ENCODE data around the gene TWIST1. TPM values are rescaled to one million over a fixed set of nuclear protein-coding genes. Genes with fewer than 3 reads are reported as not detected.

The TWIST1 gene
- total RNA-seq, 1 donor from 2014 or later = 5.4 TPM

DNA sequence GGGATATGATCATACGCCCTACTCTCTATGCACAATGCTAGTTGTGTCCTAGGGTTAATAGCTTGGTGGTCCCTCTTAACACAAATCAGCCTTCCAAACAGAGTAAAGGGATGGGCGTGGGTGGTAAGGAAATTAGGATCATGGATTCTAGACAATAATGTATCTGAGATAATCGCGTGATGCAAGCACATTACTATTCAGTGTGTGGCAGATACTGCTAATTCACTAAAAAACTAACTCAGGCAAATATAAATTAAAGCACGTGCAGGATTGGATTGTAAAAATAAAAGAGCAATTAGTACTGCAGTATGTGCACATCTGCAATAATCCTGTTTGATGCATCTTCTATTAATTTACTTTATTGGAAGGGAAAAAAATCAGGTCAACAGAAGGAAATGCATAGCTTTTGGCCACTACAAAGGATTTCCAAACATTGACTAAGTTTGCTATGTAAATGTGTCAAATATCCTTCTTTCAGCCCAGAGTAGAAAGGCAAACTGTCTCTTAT is 22.0 kb downstream of the TWIST1 start:
- no peak for DNase-seq (ENCODE audit: low spot score)

DNA sequence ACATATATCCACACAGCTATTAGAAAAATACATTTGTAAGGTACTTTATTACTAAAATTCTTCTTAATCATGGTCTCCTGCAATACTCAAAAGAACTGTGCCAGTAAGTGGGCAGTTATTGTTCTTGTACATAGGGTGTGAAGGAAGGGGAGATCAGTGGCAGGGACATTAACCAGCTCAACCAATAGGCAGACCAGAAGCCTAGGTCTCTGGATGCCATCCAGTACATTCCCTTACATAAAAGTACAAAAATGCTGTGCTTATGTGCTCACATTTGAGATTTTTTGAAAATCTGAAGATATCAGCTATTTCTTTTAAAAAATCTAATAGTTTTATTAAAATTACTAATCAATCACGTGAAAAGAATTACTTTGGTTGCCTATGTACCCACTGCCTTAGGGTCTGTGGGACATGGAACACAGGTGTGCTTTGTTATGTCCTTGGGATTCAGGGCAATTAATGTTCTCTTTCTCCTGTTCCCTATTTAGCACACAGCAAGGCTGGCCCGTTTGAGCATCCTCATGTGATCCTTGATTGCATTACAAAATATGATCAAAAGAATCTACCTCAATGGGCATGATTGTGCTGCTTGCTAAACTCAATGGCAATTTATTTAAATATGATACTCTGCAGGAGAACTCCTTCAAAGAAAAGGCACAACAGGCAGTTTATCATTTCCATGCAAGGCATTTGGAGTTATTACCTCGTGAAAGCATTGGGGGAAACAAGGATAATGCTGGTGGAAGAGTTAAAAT is 22.7 kb downstream of the TWIST1 start:
- no peak for DNase-seq (ENCODE audit: low spot score)

DNA sequence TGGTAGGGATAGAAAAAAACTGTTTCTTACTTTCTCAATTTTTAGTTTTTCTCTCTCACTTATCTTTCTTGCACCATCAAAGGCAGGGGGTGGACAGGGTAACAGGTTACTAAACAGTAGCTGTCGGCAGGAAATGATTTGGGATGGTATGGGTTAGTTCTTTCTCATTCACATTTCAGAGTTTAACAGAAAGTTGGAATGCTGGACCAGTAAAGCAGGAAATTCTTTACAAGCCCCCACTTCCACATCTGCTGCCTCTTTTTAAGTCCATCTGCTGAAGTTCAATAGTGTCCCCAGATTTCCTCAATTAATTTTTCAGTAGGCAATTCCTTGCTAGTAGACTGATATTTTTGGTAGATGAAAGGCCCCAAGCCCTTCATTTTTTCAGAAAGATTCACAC is 23.3 kb downstream of the TWIST1 start:
- DNase-seq (ENCODE audit: low spot score) = no peak

DNA sequence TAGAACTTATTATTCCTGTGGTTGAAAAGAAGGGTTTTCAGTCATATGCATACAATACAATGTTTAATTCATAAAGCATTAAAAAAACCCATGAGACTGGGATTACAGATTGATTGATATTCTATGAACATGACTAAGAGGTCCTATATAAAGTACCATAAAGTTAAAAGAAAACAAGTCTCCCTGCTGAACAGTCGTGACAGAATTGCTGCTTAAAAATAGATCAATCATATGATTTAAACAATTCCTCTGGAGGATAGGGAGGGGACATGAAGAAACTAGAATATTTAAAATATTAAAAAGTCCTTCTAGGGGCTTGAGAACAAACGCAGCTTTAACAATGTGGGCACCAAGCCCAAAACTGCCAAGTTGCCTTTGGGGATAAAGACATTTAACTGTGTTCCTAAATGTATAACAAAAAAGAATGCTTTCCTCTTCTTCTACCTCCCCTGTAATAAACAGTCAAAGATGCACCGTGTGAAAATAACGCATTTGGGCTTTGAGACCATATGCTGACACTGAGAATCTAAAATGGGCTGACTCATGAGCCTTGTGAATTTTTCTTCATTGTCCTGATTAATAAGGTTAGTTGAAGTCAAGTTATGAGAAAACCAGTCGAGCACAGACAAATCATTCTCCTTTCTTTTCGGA is 25.8 kb downstream of the TWIST1 start:
- no peak for DNase-seq (ENCODE audit: low spot score)

DNA sequence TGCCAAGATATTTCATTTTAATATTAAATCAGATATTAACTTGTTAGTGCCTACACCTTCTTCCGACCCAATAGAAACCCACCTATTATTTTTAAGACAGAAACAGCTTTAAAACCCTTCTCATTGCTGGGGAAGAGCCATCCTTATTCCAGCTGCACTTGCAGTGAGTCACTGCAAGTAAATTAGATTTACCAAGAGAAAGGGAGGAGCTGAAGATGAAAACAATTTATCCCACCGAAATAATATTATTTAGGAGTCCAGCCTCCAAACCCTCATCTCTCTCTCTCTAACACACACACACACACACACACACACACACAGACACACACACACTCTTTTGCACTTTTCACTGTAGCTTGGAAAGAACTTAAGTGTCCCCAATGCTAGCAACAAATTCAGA is 26.9 kb downstream of the TWIST1 start:
- no peak for DNase-seq (ENCODE audit: low spot score)

DNA sequence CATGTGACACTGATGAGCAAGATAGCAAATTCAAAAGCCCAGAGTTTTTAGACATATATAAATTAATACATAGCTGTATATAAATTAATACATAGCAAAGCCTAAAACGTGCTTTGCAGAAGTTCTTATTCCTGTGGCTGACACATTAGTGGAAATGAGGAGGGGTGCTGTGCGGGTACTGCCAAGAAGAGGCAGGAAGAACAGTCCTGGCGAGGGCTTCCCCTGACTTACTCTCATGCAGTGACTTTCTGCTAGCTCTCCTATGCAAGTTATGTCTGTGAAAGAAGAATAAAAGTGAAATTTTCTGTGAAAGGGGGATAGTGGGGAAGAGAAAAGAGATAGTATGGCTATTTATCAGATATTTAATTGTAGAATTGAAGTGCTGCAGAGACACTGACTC is 27.6 kb downstream of the TWIST1 start:
- DNase-seq (ENCODE audit: low spot score) = no peak

DNA sequence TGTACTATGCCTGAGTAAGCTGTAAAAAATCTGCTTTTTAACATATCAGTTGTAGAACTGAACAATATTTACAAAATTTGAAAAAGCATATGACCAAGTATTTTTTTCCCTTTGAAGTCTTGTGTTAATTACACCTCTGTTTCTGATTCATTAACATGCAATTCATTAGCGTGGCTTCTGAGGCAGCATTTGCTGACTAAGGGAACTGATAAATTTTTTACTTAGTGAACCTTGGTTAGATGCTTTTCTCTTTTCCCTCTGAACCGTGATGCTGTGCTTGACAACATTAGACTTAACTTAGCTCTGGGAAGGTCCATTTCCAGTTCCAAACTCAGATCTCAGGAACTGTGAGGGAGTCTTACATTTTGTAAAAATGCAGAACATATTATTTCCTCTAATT is 28.1 kb downstream of the TWIST1 start:
- no peak for DNase-seq (ENCODE audit: low spot score)

DNA sequence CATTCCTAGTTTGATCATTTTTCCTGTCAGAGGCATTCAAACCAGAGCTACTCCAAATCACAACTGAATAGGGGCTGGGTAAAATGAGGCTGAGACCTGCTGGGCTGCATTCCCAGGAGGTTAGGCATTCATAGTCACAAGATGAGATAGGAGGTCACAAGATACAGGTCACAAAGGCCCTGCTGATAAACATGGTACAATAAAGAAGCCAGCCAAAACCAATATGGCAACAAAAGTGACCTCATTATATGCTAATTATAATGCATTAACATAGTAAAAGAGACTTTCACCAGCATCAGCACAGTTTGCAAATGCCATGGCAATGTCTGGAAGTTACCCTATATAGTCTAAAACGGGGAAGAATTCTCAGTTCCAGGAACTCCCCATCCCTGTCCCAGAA is 37.3 kb downstream of the TWIST1 start:
- DNase-seq (ENCODE audit: low spot score) = no peak

DNA sequence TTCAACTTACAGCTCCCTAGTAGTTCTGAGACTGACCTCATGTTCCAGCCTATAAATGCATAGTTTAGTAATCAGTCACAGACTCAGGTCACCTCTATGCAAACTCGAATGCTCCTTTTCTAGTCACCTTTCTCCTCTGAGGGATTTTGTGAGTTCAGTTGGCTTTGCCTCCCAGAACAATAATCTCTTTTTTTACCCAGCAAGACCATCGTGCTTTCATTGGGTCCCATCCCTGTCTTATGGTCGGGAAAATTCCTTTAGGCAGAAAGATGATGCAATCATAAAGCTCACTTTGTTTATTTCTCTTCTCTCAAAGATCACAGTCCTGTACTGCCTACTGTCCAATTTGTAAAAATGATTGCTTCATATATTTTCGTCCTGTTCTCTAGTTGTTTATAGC is 38.4 kb downstream of the TWIST1 start:
- DNase-seq (ENCODE audit: low spot score) = no peak

DNA sequence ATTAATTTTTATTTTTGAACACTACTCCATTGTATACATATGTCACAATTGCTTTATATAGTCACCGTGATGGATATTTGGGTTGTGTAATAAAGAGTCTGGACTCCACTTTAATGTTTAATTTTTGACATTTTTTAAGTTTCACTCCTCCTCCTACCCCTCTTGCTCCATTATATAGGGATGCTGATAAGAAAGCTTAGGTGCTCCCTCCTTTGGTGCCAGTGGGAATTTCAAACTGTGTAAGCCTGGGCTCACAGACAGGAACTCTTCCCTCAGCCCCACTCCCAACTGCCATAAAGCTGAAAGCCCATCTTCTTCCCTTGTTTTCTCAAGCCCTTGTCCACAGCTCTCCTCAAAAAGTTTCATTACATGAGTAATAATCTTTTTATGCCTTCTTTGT is 47.6 kb downstream of the TWIST1 start:
- no peak for DNase-seq (ENCODE audit: low spot score)

DNA sequence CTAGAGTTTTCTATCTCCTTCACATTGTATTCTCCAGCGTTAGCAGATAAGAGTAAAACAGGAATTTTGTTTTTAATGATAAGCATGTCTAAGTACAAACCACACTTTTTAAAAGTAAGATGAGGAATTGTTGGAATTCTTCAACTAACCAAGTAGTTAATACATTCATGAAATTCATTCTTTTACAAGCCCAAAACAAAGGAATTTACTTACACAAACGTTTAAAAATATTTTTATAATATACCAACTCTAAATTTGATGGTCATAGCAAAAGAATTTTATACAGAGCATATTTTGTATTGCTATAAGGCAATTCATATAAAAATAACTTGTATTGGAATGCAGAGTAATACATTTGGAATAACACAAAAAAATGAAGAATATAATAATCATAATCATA is 51.3 kb downstream of the TWIST1 start:
- DNase-seq (ENCODE audit: low spot score) = no peak

Other genes with a start within 250 kb of the TWIST1 start
- not detected for gene FERD3L, start 27.8 kb upstream of the TWIST1 start, total RNA-seq

All from mucosa of gallbladder (tissue), 1 donor.